Vagina (tissue), 2 donors: ENCODE results near the gene SLC6A6. TPM values are rescaled to one million over a fixed set of nuclear protein-coding genes. Genes with fewer than 3 reads are reported as not detected.

Experiments
- DNase-seq, 2 donors: peaks; one replicate each; pipeline ENCODE4 v3.0.0-alpha.2; 2017; ENCODE audit errors: extremely low spot score in 2 of 2
- H3K27ac ChIP-seq: fragments of 200-600 bp; sonication (generic); one replicate; pipeline ENCODE4 v1.5.1; 2019
- H3K27me3 ChIP-seq: fragments of 200-600 bp; sonication (generic); one replicate; pipeline ENCODE4 v1.5.1; 2019
- H3K36me3 ChIP-seq, 2 donors: fragments of 200-600 bp; sonication (generic); one replicate each; pipeline ENCODE4 v1.5.1; 2017 to 2019
- H3K4me1 ChIP-seq: fragments of 200-600 bp; sonication (generic); one replicate; pipeline ENCODE4 v1.5.1; 2019
- H3K4me3 ChIP-seq, 2 donors: fragments of 200-600 bp; sonication (generic); 1 replicate in 1 of 2; 2 replicates in 1 of 2; pipeline ENCODE4 v1.5.1; 2016 to 2019
- H3K9me3 ChIP-seq: fragments of 200-600 bp; sonication (generic); one replicate; pipeline ENCODE4 v1.5.1; 2019
- POLR2A ChIP-seq, 2 donors: fragments of 450-650 bp; IDR thresholded peaks; one replicate each; pipeline ENCODE4 v1.6.1; 2017; ENCODE audit warnings: antibody characterized with exemption in 2 of 2, mild to moderate bottlenecking in 2 of 2, moderate library complexity in 2 of 2
- POLR2AphosphoS5 ChIP-seq, 2 donors: sonication (generic); formaldehyde crosslinking; IDR thresholded peaks; one replicate each; pipeline ENCODE4 v1.9.0; 2017; ENCODE audit warnings: antibody characterized with exemption in 2 of 2, mild to moderate bottlenecking in 2 of 2, low read depth in 1 of 2; ENCODE audit not compliant: insufficient read depth in 1 of 2
- intact Hi-C: fragments of 100-400 bp; cut with DNase I; formaldehyde crosslinking; loops from one replicate; pipeline ENCODE4 v1.15.1; 2023
- total RNA-seq: library from RNA; depleted of rRNA; stranded (reverse); fragments of >200 nt; gene quantifications from one replicate; pipeline ENCODE4 v1.2.3, GENCODE V29; 2016
- TF ChIP-seq, protein P1 (sequence below), 3 experiments: fragments of 450-650 bp in 2 of 3; fragments of 200-600 bp in 1 of 3; sonication (generic) in 1 of 3; IDR thresholded peaks; one replicate each; pipeline ENCODE4 v1.5.1; 2017 to 2019; ENCODE audit warnings: antibody characterized with exemption in 3 of 3, mild to moderate bottlenecking in 2 of 3, moderate library complexity in 2 of 3

SLC6A6 gene
- total RNA-seq, 1 donor from 2014 or later, result 30.7 TPM

DNA sequence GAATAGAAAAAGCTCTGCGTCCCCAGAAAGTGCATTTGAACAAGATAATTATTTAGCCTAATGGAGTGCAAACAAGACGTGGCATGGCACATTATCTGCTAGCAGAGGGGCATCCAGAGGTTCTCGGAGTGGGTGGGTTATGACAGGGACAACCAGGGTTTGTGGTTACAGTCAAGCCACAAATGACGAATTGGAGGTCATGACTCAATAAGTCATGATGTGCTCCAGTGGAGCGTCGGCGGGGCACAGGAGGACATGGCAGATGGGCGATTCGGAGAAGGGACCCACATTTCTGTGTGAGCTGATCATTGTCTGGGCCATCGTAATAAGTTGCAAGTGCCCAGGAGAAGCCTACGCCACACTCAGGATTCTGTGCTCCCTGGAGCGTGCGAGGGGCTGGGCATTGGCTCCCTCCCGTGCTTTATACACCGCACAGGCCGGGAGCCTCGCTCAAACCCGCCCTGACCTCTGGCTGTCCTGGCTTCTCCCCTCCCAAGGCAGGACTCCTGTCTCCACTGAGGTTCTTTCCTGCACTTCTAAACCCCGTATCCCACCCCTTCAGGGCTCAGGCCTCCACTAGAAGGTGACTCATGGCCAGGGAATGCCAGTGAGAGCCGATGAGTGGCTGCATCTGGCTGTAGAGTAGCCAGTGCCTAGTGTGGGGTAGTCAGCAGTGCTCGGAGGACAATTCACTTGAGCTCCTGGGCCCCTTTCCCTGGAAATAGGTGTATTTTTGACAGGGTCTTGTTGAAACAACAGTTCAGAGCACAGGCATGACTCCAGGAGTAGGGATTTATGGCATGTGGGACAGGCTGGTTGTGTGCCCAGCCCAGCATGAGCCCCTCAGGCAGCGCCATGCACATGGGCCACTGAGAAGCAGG, 70.3 kb downstream of the SLC6A6 start:
- H3K4me1 ChIP-seq, result peaks cover 20% of the 10 kb centered on the region
- no peak for TF ChIP-seq POLR2A (IDR thresholded peaks at IDR 0.05)
- TF ChIP-seq, protein P1, sequence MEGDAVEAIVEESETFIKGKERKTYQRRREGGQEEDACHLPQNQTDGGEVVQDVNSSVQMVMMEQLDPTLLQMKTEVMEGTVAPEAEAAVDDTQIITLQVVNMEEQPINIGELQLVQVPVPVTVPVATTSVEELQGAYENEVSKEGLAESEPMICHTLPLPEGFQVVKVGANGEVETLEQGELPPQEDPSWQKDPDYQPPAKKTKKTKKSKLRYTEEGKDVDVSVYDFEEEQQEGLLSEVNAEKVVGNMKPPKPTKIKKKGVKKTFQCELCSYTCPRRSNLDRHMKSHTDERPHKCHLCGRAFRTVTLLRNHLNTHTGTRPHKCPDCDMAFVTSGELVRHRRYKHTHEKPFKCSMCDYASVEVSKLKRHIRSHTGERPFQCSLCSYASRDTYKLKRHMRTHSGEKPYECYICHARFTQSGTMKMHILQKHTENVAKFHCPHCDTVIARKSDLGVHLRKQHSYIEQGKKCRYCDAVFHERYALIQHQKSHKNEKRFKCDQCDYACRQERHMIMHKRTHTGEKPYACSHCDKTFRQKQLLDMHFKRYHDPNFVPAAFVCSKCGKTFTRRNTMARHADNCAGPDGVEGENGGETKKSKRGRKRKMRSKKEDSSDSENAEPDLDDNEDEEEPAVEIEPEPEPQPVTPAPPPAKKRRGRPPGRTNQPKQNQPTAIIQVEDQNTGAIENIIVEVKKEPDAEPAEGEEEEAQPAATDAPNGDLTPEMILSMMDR (IDR thresholded peaks at IDR 0.05), result no peak
- TF ChIP-seq POLR2AphosphoS5 (IDR thresholded peaks at IDR 0.05; ENCODE audit: insufficient read depth in 1 of 2, low read depth in 1 of 2), result peak in 1 of 2 donors; percentile 9
- intact Hi-C loops, result no loop called here
- no peak overlapping the region for H3K4me3 ChIP-seq
- H3K9me3 ChIP-seq, result no peaks in the 10 kb centered on the region
- peaks cover 0 to 20% of the 10 kb centered on the region in 2 donors for H3K36me3 ChIP-seq
- no peaks in the 10 kb centered on the region for H3K27me3 ChIP-seq
- DNase-seq, result no peak
- H3K27ac ChIP-seq, result peak overlapping the region; percentile 63

DNA sequence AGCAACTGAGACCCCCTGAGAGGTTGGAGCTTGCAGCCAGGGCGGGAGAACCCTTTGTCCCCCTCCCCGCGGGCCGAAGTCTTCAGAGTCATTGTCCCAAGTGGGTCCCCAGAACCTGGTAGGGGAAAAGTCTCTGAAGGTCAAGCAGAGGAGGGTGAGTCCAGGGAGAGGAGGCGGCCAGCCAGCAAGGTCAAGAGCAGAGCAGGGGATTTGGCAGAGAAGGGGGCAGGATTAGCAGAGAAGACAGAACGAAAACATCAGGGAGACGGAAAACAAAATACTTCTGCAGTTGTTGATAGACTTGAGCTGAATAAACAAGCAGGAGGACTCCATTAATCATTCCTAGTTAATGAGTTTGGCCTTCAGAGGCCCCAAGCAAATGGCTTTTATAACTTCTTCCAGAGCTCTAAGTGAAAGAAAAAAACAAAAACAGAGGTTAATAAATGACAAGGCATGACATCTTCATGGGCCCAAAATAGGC, 71.0 kb downstream of the SLC6A6 start:
- intact Hi-C loops, result no loop called here
- no peaks in the 10 kb centered on the region for H3K9me3 ChIP-seq
- no peak overlapping the region for H3K4me3 ChIP-seq
- TF ChIP-seq, protein P1 (IDR thresholded peaks at IDR 0.05), result no peak
- TF ChIP-seq POLR2AphosphoS5 (IDR thresholded peaks at IDR 0.05; ENCODE audit: insufficient read depth in 1 of 2, low read depth in 1 of 2) (no peak), POLR2A (IDR thresholded peaks at IDR 0.05) (no peak)
- DNase-seq, result no peak
- H3K4me1 ChIP-seq, result peaks cover 20% of the 10 kb centered on the region
- H3K27me3 ChIP-seq, result no peaks in the 10 kb centered on the region
- peak overlapping the region; percentile 63 for H3K27ac ChIP-seq
- peaks cover 0 to 23% of the 10 kb centered on the region in 2 donors for H3K36me3 ChIP-seq

DNA sequence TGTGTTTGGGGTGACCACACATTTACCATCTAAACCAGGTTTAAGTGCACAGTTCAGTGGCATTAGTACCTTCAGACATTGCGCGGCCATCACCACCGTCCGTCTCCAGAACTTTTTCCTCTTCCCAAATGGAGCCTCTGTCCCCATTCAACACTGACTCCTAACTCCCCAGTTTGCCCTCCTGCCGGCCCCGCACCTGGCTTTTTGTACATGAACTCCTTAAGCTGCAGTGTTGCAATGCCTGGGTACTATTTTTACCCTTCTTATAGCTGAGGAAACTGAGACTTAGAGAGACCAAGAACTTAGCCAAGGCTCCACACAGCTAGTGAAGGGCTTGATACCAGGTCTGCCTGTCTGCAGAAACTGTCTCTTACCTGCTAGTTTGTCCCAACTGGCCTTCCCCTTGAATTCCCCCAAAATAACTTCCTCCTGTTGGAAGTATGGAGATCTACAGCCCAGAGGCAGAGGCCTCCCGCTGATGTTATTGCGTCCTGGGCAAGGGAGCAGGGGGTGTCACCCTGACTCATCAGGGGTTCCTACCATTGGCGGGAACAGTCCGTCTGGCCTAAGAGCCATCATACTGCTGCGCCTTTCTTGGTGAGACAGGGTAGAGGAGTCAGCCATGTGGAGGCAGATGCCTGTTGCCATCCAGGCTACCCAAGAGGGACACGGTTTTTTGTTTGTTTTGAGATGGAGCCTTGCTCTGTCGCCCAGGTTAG, 72.1 kb downstream of the SLC6A6 start:
- Histone ChIP-seq H3K36me3 (peaks cover 0 to 21% of the 10 kb centered on the region in 2 donors), H3K27ac (peak overlapping the region; percentile 63), H3K4me3 (no peak overlapping the region), H3K9me3 (no peaks in the 10 kb centered on the region), H3K27me3 (no peaks in the 10 kb centered on the region), H3K4me1 (peaks cover 20% of the 10 kb centered on the region)
- intact Hi-C loops, result no loop called here
- DNase-seq, result no peak
- TF ChIP-seq, protein P1 (IDR thresholded peaks at IDR 0.05), result no peak
- TF ChIP-seq POLR2AphosphoS5 (IDR thresholded peaks at IDR 0.05; ENCODE audit: insufficient read depth in 1 of 2, low read depth in 1 of 2) (no peak), POLR2A (IDR thresholded peaks at IDR 0.05) (no peak)

DNA sequence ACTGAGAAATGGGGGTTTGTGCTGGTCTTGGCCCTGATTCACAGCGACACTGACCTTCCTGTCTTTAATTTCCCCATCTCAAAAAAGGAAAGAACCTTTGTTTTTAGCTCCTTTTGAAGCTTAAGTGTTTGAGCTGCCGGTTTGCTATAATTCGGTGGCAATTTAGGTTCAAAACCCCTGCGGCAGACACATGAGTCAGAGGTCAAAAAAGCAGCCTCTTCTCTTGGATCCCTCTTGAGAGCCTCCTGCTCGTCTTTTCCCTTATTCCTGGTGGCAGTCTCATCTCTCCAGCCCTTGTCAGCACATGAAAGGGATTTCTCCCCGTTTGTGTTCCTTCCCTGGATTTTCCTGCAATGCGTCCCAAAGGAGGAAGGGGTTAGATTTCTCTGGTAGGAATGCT, 73.2 kb downstream of the SLC6A6 start:
- H3K4me1 ChIP-seq, result peaks cover 20% of the 10 kb centered on the region

More for the DNA sequence above, 73.2 kb downstream of the SLC6A6 start:
- no peak for DNase-seq
- Histone ChIP-seq H3K36me3 (peaks cover 0 to 23% of the 10 kb centered on the region in 2 donors), H3K27me3 (no peaks in the 10 kb centered on the region), H3K4me3 (no peak overlapping the region), H3K9me3 (no peaks in the 10 kb centered on the region), H3K27ac (no peak overlapping the region)
- intact Hi-C loops, result no loop called here
- TF ChIP-seq, protein P1 (IDR thresholded peaks at IDR 0.05), result no peak
- no peak for TF ChIP-seq POLR2A (IDR thresholded peaks at IDR 0.05)
- no peak for TF ChIP-seq POLR2AphosphoS5 (IDR thresholded peaks at IDR 0.05; ENCODE audit: insufficient read depth in 1 of 2, low read depth in 1 of 2)
